Activated naive CD4-positive, alpha-beta T cell treated with anti-CD3 and anti-CD28 coated beads for 36 hours (primary cell): ENCODE measurements around the gene THUMPD3. TPM values are rescaled to one million over a fixed set of nuclear protein-coding genes. Genes with fewer than 3 reads are reported as not detected.
A peak's percentile ranks its signal among the peaks of the same experiment; 100 is the strongest.

Experiments used
- CTCF ChIA-PET: fragments of 350-600 bp; sonication (Branson Sonifier 250); formaldehyde crosslinking; loops from one replicate; lab custom pipeline; 2021; ENCODE audit warnings: antibody characterized with exemption; lab: Charles Lee
- DNase-seq: peaks from one replicate; pipeline ENCODE4 v3.0.0-alpha.2; 2020
- H3K27ac Mint-ChIP-seq: one replicate; pipeline ENCODE4 v1.8.0; 2021; ENCODE audit warnings: mild to moderate bottlenecking, mixed read lengths
- H3K27me3 Mint-ChIP-seq: one replicate; pipeline ENCODE4 v1.8.0; 2021; ENCODE audit warnings: low read depth, mixed read lengths
- H3K36me3 Mint-ChIP-seq: one replicate; pipeline ENCODE4 v1.8.0; 2021; ENCODE audit warnings: low read depth, mixed read lengths
- H3K4me1 Mint-ChIP-seq: one replicate; pipeline ENCODE4 v1.8.0; 2021; ENCODE audit warnings: low read depth, mixed read lengths
- H3K4me3 Mint-ChIP-seq: one replicate; pipeline ENCODE4 v1.8.0; 2021; ENCODE audit warnings: mild to moderate bottlenecking, moderate library complexity, mixed read lengths
- H3K9me3 Mint-ChIP-seq: one replicate; pipeline ENCODE4 v1.8.0; 2021; ENCODE audit warnings: mixed read lengths
- intact Hi-C: fragments of 100-400 bp; cut with micrococcal nuclease; formaldehyde crosslinking; loops from one replicate; pipeline ENCODE4 v1.15.1; 2023
- total RNA-seq, 2 experiments: library from RNA; stranded (reverse); gene quantifications; one replicate each; pipeline ENCODE4 v1.2.3, GENCODE V29; 2021

THUMPD3 gene
- total RNA-seq, 2 experiments from 2014 or later: 46.0 to 48.9 TPM

- CTCF ChIA-PET: interaction anchor here (1.3 kb wide), 1 partner anchor 11 kb away, joined by 3 read pairs; no protein-coding TSS in a partner anchor
- Mint-ChIP-seq H3K36me3 (no peaks in the 10 kb centered on the region), H3K9me3 (no peaks in the 10 kb centered on the region), H3K27me3 (no peaks in the 10 kb centered on the region), H3K4me1 (no peaks in the 10 kb centered on the region), H3K27ac (no peak overlapping the region), H3K4me3 (no peak overlapping the region)
- intact Hi-C loops: no loop called here
- DNase-seq: no peak
These were observed 20.2 kb upstream of the THUMPD3 start for GRCh38 chr3:9342696-9343095.

- intact Hi-C loops: no loop called here
- CTCF ChIA-PET: interaction anchor here (1.3 kb wide), 1 partner anchor 10 kb away, joined by 3 read pairs; no protein-coding TSS in a partner anchor
- Mint-ChIP-seq H3K9me3 (no peaks in the 10 kb centered on the region), H3K4me1 (no peaks in the 10 kb centered on the region), H3K27me3 (no peaks in the 10 kb centered on the region), H3K27ac (no peak overlapping the region), H3K4me3 (no peak overlapping the region), H3K36me3 (no peaks in the 10 kb centered on the region)
- no peak for DNase-seq
These were observed 19.7 kb upstream of the THUMPD3 start for GRCh38 chr3:9343115-9343514.

GRCh38 chr3:9345041-9345440 is 17.8 kb upstream of the THUMPD3 start:
- Mint-ChIP-seq H3K4me3 (no peak overlapping the region), H3K36me3 (no peaks in the 10 kb centered on the region), H3K27me3 (no peaks in the 10 kb centered on the region), H3K9me3 (no peaks in the 10 kb centered on the region), H3K27ac (no peak overlapping the region), H3K4me1 (no peaks in the 10 kb centered on the region)
- no peak for DNase-seq
- CTCF ChIA-PET: interaction anchor here (1.1 kb wide), 1 partner anchor 14 kb away, joined by 4 read pairs; no protein-coding TSS in a partner anchor
- intact Hi-C loops: no loop called here

GRCh38 chr3:9346141-9346540 is 16.7 kb upstream of the THUMPD3 start:
- Mint-ChIP-seq H3K4me1 (no peaks in the 10 kb centered on the region), H3K36me3 (no peaks in the 10 kb centered on the region), H3K9me3 (no peaks in the 10 kb centered on the region), H3K27me3 (no peaks in the 10 kb centered on the region), H3K4me3 (no peak overlapping the region), H3K27ac (no peak overlapping the region)
- DNase-seq: no peak
- CTCF ChIA-PET: interaction anchor here (1.1 kb wide), 1 partner anchor 15 kb away, joined by 4 read pairs; no protein-coding TSS in a partner anchor
- intact Hi-C loops: no loop called here

- Mint-ChIP-seq H3K27me3 (no peaks in the 10 kb centered on the region), H3K4me3 (no peak overlapping the region), H3K4me1 (no peaks in the 10 kb centered on the region), H3K36me3 (no peaks in the 10 kb centered on the region), H3K9me3 (no peaks in the 10 kb centered on the region), H3K27ac (no peak overlapping the region)
- CTCF ChIA-PET: interaction anchor here (0.6 to 1.5 kb wide), 3 partner anchors 88 to 380 kb away, joined by 3 to 4 read pairs (median 3); no protein-coding TSS in a partner anchor
- no peak for DNase-seq
- intact Hi-C loops: no loop called here
These were observed 15.8 kb upstream of the THUMPD3 start for GRCh38 chr3:9347081-9347480.

GRCh38 chr3:9347887-9348286 is 15.0 kb upstream of the THUMPD3 start:
- Mint-ChIP-seq H3K4me3 (no peak overlapping the region), H3K9me3 (no peaks in the 10 kb centered on the region), H3K27me3 (no peaks in the 10 kb centered on the region), H3K4me1 (no peaks in the 10 kb centered on the region), H3K27ac (no peak overlapping the region), H3K36me3 (no peaks in the 10 kb centered on the region)
- CTCF ChIA-PET: interaction anchor here (1.0 to 1.5 kb wide), 2 partner anchors 156 to 379 kb away, joined by 3 read pairs; no protein-coding TSS in a partner anchor
- no peak for DNase-seq
- intact Hi-C loops: no loop called here

- no peaks in the 10 kb centered on the region for H3K27me3 Mint-ChIP-seq
- no peak overlapping the region for H3K4me3 Mint-ChIP-seq
- CTCF ChIA-PET: interaction anchor here (0.6 kb wide), 1 partner anchor 98 kb away, joined by 4 read pairs; no protein-coding TSS in a partner anchor
- intact Hi-C loops: loop anchor here (5.0 kb wide), 1 partner anchor 583 kb away; the partner anchor contains the start of gene CRELD1
- no peaks in the 10 kb centered on the region for H3K36me3 Mint-ChIP-seq
- DNase-seq: no peak
- H3K9me3 Mint-ChIP-seq: no peaks in the 10 kb centered on the region
- no peak overlapping the region for H3K27ac Mint-ChIP-seq
- peaks cover 11% of the 10 kb centered on the region for H3K4me1 Mint-ChIP-seq
These were observed 13.3 kb upstream of the THUMPD3 start for GRCh38 chr3:9349321-9350117.

- no peak for DNase-seq
- H3K27ac Mint-ChIP-seq: no peak overlapping the region
- no peak overlapping the region for H3K4me3 Mint-ChIP-seq
- no peaks in the 10 kb centered on the region for H3K36me3 Mint-ChIP-seq
- H3K9me3 Mint-ChIP-seq: no peaks in the 10 kb centered on the region
- H3K27me3 Mint-ChIP-seq: no peaks in the 10 kb centered on the region
- CTCF ChIA-PET: interaction anchor here (0.6 to 0.7 kb wide), 2 partner anchors 279 to 1408 kb away, joined by 3 to 4 read pairs; no protein-coding TSS in a partner anchor
- peaks cover 22% of the 10 kb centered on the region for H3K4me1 Mint-ChIP-seq
- intact Hi-C loops: loop anchor here (5.0 kb wide), 1 partner anchor 581 kb away; the partner anchor contains the start of gene CRELD1
These were observed 11.1 kb upstream of the THUMPD3 start for GRCh38 chr3:9351709-9352126.

GRCh38 chr3:9352917-9353752 is 9.7 kb upstream of the THUMPD3 start:
- CTCF ChIA-PET: interaction anchor here (0.6 to 2.1 kb wide), 24 partner anchors 10 to 392 kb away, joined by 3 to 17 read pairs (median 4); partner anchors contain the start of genes MTMR14 and THUMPD3
- Mint-ChIP-seq H3K27me3 (no peaks in the 10 kb centered on the region), H3K9me3 (no peaks in the 10 kb centered on the region), H3K36me3 (no peaks in the 10 kb centered on the region), H3K4me3 (no peak overlapping the region), H3K4me1 (peaks cover 22% of the 10 kb centered on the region), H3K27ac (peak overlapping the region; percentile 57)
- intact Hi-C loops: loop anchor here (1.0 to 5.0 kb wide), 4 partner anchors 150 to 579 kb away; partner anchors contain the start of gene CRELD1
- peak; percentile 78 for DNase-seq

GRCh38 chr3:9361691-9362388 is 1.0 kb upstream of the THUMPD3 start:
- Mint-ChIP-seq H3K36me3 (peaks cover 14% of the 10 kb centered on the region), H3K27ac (peak overlapping the region; percentile 99), H3K4me1 (peaks cover 26% of the 10 kb centered on the region), H3K9me3 (no peaks in the 10 kb centered on the region), H3K27me3 (no peaks in the 10 kb centered on the region), H3K4me3 (peak overlapping the region; percentile 98)
- intact Hi-C loops: loop anchor here (1.0 to 2.0 kb wide), 4 partner anchors 8 to 431 kb away; partner anchors contain the start of genes ARPC4, BRPF1 and TADA3
- CTCF ChIA-PET: interaction anchor here (0.8 to 2.8 kb wide), 4 partner anchors 9 to 366 kb away, joined by 3 to 17 read pairs (median 6); no protein-coding TSS in a partner anchor
- no peak for DNase-seq

- intact Hi-C loops: no loop called here
These were observed 6.7 kb downstream of the THUMPD3 start for GRCh38 chr3:9369508-9369907.

More at GRCh38 chr3:9369508-9369907, 6.7 kb downstream of the THUMPD3 start:
- CTCF ChIA-PET: no interaction called here
- DNase-seq: no peak
- no peak overlapping the region for H3K27ac Mint-ChIP-seq
- H3K9me3 Mint-ChIP-seq: no peaks in the 10 kb centered on the region
- H3K4me3 Mint-ChIP-seq: no peak overlapping the region
- H3K4me1 Mint-ChIP-seq: peaks cover 45% of the 10 kb centered on the region
- no peaks in the 10 kb centered on the region for H3K27me3 Mint-ChIP-seq
- H3K36me3 Mint-ChIP-seq: peaks cover 45% of the 10 kb centered on the region
